Uterus (tissue), 4 donors: ENCODE measurements around the gene DNAJB11. TPM values are rescaled to one million over a fixed set of nuclear protein-coding genes. Genes with fewer than 3 reads are reported as not detected.
"Not testable (repeated sequence)": the region's sequence is repeated elsewhere in the genome, so short reads cannot be mapped to it uniquely, and the experiment has no call there.

Experiments
- DNase-seq, 2 donors: peaks; one replicate each; pipeline ENCODE4 v3.0.0-alpha.2; 2019 to 2020
- H3K27ac ChIP-seq, 2 donors: fragments of 200-600 bp; sonication (generic); 1 replicate in 1 of 2; 2 replicates in 1 of 2; pipeline ENCODE4 v1.5.1; 2016 to 2018
- H3K27me3 ChIP-seq, 2 donors: fragments of 200-600 bp; sonication (generic); one replicate each; pipeline ENCODE4 v1.5.1; 2018 to 2019; ENCODE audit warnings: control low read depth in 1 of 2
- H3K36me3 ChIP-seq, 2 donors: fragments of 200-600 bp; sonication (generic); one replicate each; pipeline ENCODE4 v1.5.1; 2019; ENCODE audit warnings: control low read depth in 1 of 2
- H3K4me1 ChIP-seq, 2 donors: fragments of 200-600 bp; sonication (generic); one replicate each; pipeline ENCODE4 v1.5.1; 2018 to 2019; ENCODE audit warnings: control low read depth in 1 of 2
- H3K4me3 ChIP-seq, 2 donors: fragments of 200-600 bp; sonication (generic); 1 replicate in 1 of 2; 2 replicates in 1 of 2; pipeline ENCODE4 v1.5.1; 2018 to 2019; ENCODE audit warnings: mild to moderate bottlenecking in 1 of 2
- H3K9me3 ChIP-seq, 2 donors: fragments of 200-600 bp; sonication (generic); one replicate each; pipeline ENCODE4 v1.5.1; 2019; ENCODE audit warnings: control low read depth in 1 of 2
- POLR2A ChIP-seq, 2 donors: fragments of 450-650 bp; IDR thresholded peaks; one replicate each; pipeline ENCODE4 v1.6.1; 2016; ENCODE audit warnings: antibody characterized with exemption in 2 of 2, mild to moderate bottlenecking in 1 of 2, moderate library complexity in 1 of 2
- intact Hi-C: fragments of 100-400 bp; cut with DNase I; formaldehyde crosslinking; loops from one replicate; pipeline ENCODE4 v1.15.1; 2023; ENCODE audit warnings: low total_unique reads
- small RNA-seq: library from RNA; depleted of rRNA; stranded (forward); fragments of <200 nt; gene quantifications from one replicate; pipeline ENCODE3, GENCODE V24; 2016
- total RNA-seq, 4 donors: library from RNA; depleted of rRNA in 3 of 4; stranded (reverse); fragments of >200 nt in 3 of 4; gene quantifications; one replicate each; pipeline versions ENCODE4 v1.1.0 to v1.2.4, GENCODE V29; 2014 to 2023
- TF ChIP-seq, protein P1 (sequence below), 4 experiments: fragments of 200-600 bp in 2 of 4; fragments of 450-650 bp in 2 of 4; sonication (generic) in 2 of 4; IDR thresholded peaks; one replicate each; pipeline ENCODE4 v1.5.1; 2016 to 2019; ENCODE audit warnings: antibody characterized with exemption in 4 of 4, mild to moderate bottlenecking in 2 of 4, moderate library complexity in 1 of 4
- donor health status: DM: yes; HTN: yes; CAD: no.

Gene DNAJB11
- total RNA-seq, 4 donors from 2014 or later: 26.2 to 68.8 (median 40.0) TPM

- Histone ChIP-seq H3K9me3 (no peaks in the 10 kb centered on the region), H3K27me3 (no peaks in the 10 kb centered on the region), H3K4me1 (no peaks in the 10 kb centered on the region), H3K36me3 (no peaks in the 10 kb centered on the region), H3K27ac (no peak overlapping the region), H3K4me3 (no peak overlapping the region)
- DNase-seq: no peak
- TF ChIP-seq POLR2A (IDR thresholded peaks at IDR 0.05): no peak
- TF ChIP-seq, protein P1, sequence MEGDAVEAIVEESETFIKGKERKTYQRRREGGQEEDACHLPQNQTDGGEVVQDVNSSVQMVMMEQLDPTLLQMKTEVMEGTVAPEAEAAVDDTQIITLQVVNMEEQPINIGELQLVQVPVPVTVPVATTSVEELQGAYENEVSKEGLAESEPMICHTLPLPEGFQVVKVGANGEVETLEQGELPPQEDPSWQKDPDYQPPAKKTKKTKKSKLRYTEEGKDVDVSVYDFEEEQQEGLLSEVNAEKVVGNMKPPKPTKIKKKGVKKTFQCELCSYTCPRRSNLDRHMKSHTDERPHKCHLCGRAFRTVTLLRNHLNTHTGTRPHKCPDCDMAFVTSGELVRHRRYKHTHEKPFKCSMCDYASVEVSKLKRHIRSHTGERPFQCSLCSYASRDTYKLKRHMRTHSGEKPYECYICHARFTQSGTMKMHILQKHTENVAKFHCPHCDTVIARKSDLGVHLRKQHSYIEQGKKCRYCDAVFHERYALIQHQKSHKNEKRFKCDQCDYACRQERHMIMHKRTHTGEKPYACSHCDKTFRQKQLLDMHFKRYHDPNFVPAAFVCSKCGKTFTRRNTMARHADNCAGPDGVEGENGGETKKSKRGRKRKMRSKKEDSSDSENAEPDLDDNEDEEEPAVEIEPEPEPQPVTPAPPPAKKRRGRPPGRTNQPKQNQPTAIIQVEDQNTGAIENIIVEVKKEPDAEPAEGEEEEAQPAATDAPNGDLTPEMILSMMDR (IDR thresholded peaks at IDR 0.05): no peak
- intact Hi-C loops: no loop called here
Measured at GRCh38 chr3:186627852-186628414, 57.4 kb downstream of the DNAJB11 start.

DNA sequence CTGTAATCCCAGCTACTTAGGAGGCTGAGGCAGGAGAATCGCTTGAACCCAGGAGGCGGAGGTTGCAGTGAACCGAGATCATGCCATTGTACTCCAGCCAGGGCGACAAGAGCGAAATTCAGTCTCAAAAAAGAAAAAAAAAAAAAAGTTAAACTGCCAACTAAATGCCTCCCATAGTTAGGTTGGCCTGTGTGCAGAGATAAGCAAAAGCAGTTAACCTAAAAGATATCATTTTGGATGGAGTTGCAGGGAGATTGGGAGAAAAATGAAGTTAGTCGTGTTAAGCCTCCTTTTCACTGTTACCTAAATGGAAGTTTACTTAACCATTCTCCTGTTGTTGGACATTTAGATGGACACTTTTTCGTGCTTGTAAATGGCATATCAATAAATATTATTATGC is 58.2 kb downstream of the DNAJB11 start:
- Histone ChIP-seq H3K4me3 (no peak overlapping the region), H3K36me3 (no peaks in the 10 kb centered on the region), H3K27me3 (no peaks in the 10 kb centered on the region), H3K27ac (no peak overlapping the region), H3K9me3 (no peaks in the 10 kb centered on the region), H3K4me1 (no peaks in the 10 kb centered on the region)
- no peak for TF ChIP-seq POLR2A (IDR thresholded peaks at IDR 0.05)
- TF ChIP-seq, protein P1 (IDR thresholded peaks at IDR 0.05): no peak
- intact Hi-C loops: no loop called here
- DNase-seq: no peak

GRCh38 chr3:186630950-186631641 is 60.6 kb downstream of the DNAJB11 start:
- no peaks in the 10 kb centered on the region for H3K9me3 ChIP-seq
- H3K36me3 ChIP-seq: no peaks in the 10 kb centered on the region
- no peak for DNase-seq
- H3K27me3 ChIP-seq: no peaks in the 10 kb centered on the region
- no peak overlapping the region for H3K4me3 ChIP-seq
- no peak overlapping the region for H3K27ac ChIP-seq
- intact Hi-C loops: no loop called here
- TF ChIP-seq, protein P1 (IDR thresholded peaks at IDR 0.05): no peak
- no peak for TF ChIP-seq POLR2A (IDR thresholded peaks at IDR 0.05)
- no peaks in the 10 kb centered on the region for H3K4me1 ChIP-seq

- Histone ChIP-seq H3K27me3 (no peaks in the 10 kb centered on the region), H3K4me1 (no peaks in the 10 kb centered on the region), H3K4me3 (no peak overlapping the region), H3K27ac (no peak overlapping the region), H3K9me3 (no peaks in the 10 kb centered on the region), H3K36me3 (no peaks in the 10 kb centered on the region)
- TF ChIP-seq, protein P1 (IDR thresholded peaks at IDR 0.05): no peak
- no peak for TF ChIP-seq POLR2A (IDR thresholded peaks at IDR 0.05)
- DNase-seq: no peak
- intact Hi-C loops: no loop called here
Measured at GRCh38 chr3:186633481-186633880, 63.0 kb downstream of the DNAJB11 start.

GRCh38 chr3:186634207-186634606 is 63.7 kb downstream of the DNAJB11 start:
- H3K36me3 ChIP-seq, H3K9me3 ChIP-seq, DNase-seq, H3K4me1 ChIP-seq, intact Hi-C loops, H3K27me3 ChIP-seq, H3K4me3 ChIP-seq, H3K27ac ChIP-seq: not testable (repeated sequence)

Small RNA genes lying within 50 kb of the gene (small RNA-seq; reads per million reads assigned to genes)
- not detected for gene RF00017

Other genes starting within 250 kb of the DNAJB11 start
- gene DGKG, start 208.5 kb upstream of the DNAJB11 start, total RNA-seq: 10 to 100 TPM in 2 of 4 donors, 1 to 10 TPM in 2; 1.9 to 10.8 (median 6.7) TPM
- gene CRYGS, start 26.3 kb upstream of the DNAJB11 start, total RNA-seq: 1 to 10 TPM in 2 of 4 donors, under 1 TPM in 1, not detected in 1; 0.77 to 6.2 (median 2.4) TPM
- gene TBCCD1, start 3.4 kb upstream of the DNAJB11 start, total RNA-seq: 10 to 100 TPM in 3 of 4 donors, 1 to 10 TPM in 1; 3.8 to 31.7 (median 15.1) TPM
- not detected for gene AHSG, start 42.3 kb downstream of the DNAJB11 start, total RNA-seq
- not detected for gene FETUB, start 69.7 kb downstream of the DNAJB11 start, total RNA-seq
- not detected for gene HRG, start 95.3 kb downstream of the DNAJB11 start, total RNA-seq
- not detected for gene KNG1, start 146.6 kb downstream of the DNAJB11 start, total RNA-seq
- 1,000 to 10,000 TPM in 1 of 4 donors, 100 to 1,000 TPM in 3; 429 to 1,121 (median 514) TPM for gene EIF4A2, start 212.9 kb downstream of the DNAJB11 start, total RNA-seq
- gene RFC4, start 235.8 kb downstream of the DNAJB11 start, total RNA-seq: 10 to 100 TPM in 3 of 4 donors, 1 to 10 TPM in 1; 2.8 to 43.8 (median 26.6) TPM